Brain microvascular endothelial cell (primary cell): ENCODE results near the gene CPNE4.

ENCODE experiments used
- DNase-seq: peaks from one replicate; pipeline ENCODE4 v3.0.0-alpha.2; 2020
- H3K27ac ChIP-seq: fragments of 250-450 bp; sonication (Bioruptor Pico); 2 replicates; pipeline ENCODE4 v1.5.1; 2020; ENCODE audit warnings: mild to moderate bottlenecking, moderate library complexity
- H3K27me3 ChIP-seq: fragments of 250-450 bp; sonication (Bioruptor Pico); replicated peaks from 2 replicates; pipeline ENCODE4 v1.5.1; 2020; ENCODE audit warnings: mild to moderate bottlenecking
- H3K36me3 ChIP-seq: fragments of 250-450 bp; sonication (Bioruptor Pico); replicated peaks from 2 replicates; pipeline ENCODE4 v1.5.1; 2020; ENCODE audit warnings: mild to moderate bottlenecking
- H3K4me3 ChIP-seq: 2 replicates; pipeline ENCODE4 v1.5.1; 2011; ENCODE audit warnings: low read depth, mild to moderate bottlenecking, control low read depth, low read length, moderate library complexity
- CTCF ChIP-seq: IDR thresholded peaks from 2 replicates; pipeline ENCODE4 v1.5.1; 2011; ENCODE audit warnings: low read depth, mild to moderate bottlenecking, moderate library complexity, low read length, control low read depth, inconsistent platforms; ENCODE audit errors: missing control alignments
- in situ Hi-C: cut with HindIII; loops from 2 replicates; pipeline ENCODE4 v1.10.0; 2017; ENCODE audit warnings: low sequenced_read_pairs, low pct_ligation_motif_present

Gene CPNE4

GRCh38 chr3:131630807-131631206 lies 404.0 kb downstream of the CPNE4 start:
- H3K36me3 ChIP-seq: no peaks in the 10 kb centered on the region
- in situ Hi-C loops: no loop called here
- TF ChIP-seq CTCF: no peak
- no peak overlapping the region for H3K4me3 ChIP-seq
- H3K27me3 ChIP-seq: no peaks in the 10 kb centered on the region
- no peak for DNase-seq
- H3K27ac ChIP-seq: no peak overlapping the region

GRCh38 chr3:131630097-131630496 lies 404.7 kb downstream of the CPNE4 start:
- DNase-seq: no peak

DNA sequence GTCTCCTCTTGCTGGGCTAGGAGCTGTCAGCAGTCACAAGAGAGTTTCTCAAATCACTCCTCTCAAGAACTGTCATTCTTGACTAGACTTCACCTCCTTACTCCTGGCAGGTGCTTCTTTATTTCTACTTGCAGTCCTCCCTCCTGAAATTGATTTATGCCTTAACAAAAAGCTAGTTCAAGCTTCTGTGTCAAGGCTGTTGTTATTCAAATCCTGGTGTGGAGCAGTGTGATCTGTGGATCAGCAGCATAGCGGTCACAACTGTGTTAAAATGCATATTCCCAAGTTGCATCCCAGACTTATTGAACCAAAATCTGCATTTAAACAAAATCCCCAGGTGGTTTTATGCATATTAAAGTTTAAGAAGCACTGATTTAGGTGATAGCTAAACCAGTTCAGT lies 411.4 kb downstream of the CPNE4 start:
- DNase-seq: no peak
- no peak overlapping the region for H3K4me3 ChIP-seq
- in situ Hi-C loops: no loop called here
- H3K27me3 ChIP-seq: no peaks in the 10 kb centered on the region
- no peaks in the 10 kb centered on the region for H3K36me3 ChIP-seq
- TF ChIP-seq CTCF: no peak
- H3K27ac ChIP-seq: no peak overlapping the region

More at GRCh38 chr3:131630097-131630496, 404.7 kb downstream of the CPNE4 start:
- in situ Hi-C loops: no loop called here
- no peak overlapping the region for H3K4me3 ChIP-seq
- no peaks in the 10 kb centered on the region for H3K27me3 ChIP-seq
- no peak overlapping the region for H3K27ac ChIP-seq
- no peaks in the 10 kb centered on the region for H3K36me3 ChIP-seq
- no peak for TF ChIP-seq CTCF

DNA sequence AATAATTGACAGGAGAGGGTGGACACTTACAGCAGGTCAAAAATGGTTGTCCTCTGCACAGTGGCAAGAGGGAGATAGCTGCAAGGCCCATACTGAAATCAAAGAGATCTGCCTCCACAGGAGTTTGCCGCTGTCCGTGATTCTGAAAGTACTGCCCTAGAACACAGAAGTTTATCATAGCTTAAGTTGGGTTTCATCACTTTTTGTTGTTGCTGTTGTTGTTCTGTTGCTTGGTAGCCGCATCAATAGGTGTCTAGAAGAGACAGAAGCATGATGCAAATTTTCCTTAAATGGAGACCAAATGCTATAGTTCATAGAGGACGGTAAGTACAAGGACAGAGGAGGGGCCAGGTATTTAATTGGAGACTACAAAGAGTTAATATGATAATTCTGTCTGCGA lies 412.1 kb downstream of the CPNE4 start:
- Histone ChIP-seq H3K27ac (no peak overlapping the region), H3K27me3 (no peaks in the 10 kb centered on the region), H3K36me3 (no peaks in the 10 kb centered on the region), H3K4me3 (no peak overlapping the region)
- TF ChIP-seq CTCF: no peak
- no peak for DNase-seq
- in situ Hi-C loops: no loop called here

DNA sequence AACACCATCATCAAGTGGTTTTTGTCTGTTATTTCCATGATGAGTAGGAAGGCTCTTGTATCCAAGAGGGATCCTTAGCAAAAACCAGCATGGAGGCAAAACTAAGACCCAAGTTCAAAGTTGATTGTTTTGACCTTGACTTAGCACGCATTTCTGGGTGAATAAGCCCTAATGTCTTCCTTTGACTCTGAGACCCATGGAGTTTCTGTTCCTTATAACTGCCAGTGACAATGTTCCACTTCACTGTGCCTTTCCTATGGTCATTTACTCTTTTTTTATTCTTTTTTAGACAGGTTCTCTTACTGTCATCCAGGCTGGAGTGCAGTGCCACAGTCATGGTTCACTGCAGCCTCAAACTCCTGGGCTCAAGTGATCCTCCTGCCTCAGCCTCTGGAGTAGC lies 413.8 kb downstream of the CPNE4 start:
- Histone ChIP-seq H3K4me3 (no peak overlapping the region), H3K27ac (no peak overlapping the region), H3K36me3 (no peaks in the 10 kb centered on the region), H3K27me3 (no peaks in the 10 kb centered on the region)
- DNase-seq: no peak
- in situ Hi-C loops: no loop called here
- TF ChIP-seq CTCF: no peak

- in situ Hi-C loops: no loop called here
- H3K27me3 ChIP-seq: no peaks in the 10 kb centered on the region
These were observed 415.0 kb downstream of the CPNE4 start for GRCh38 chr3:131619821-131620220.

More at GRCh38 chr3:131619821-131620220, 415.0 kb downstream of the CPNE4 start:
- H3K4me3 ChIP-seq: no peak overlapping the region
- no peak for DNase-seq
- TF ChIP-seq CTCF: no peak
- no peak overlapping the region for H3K27ac ChIP-seq
- no peaks in the 10 kb centered on the region for H3K36me3 ChIP-seq
